Glutamatergic neuron (in vitro differentiated cells): Measurements from ENCODE around the gene EVI5L. TPM values are rescaled to one million over a fixed set of nuclear protein-coding genes. Genes with fewer than 3 reads are reported as not detected.
A peak's percentile ranks its signal among the peaks of the same experiment; 100 is the strongest.

Experiments
- DNase-seq: peaks from one replicate; pipeline ENCODE4 v3.0.0; 2022
- H3K27ac Mint-ChIP-seq: one replicate; pipeline ENCODE4 v1.8.0; 2020; ENCODE audit warnings: mild to moderate bottlenecking, mixed read lengths, inconsistent platforms; ENCODE audit not compliant: unreplicated experiment
- H3K27me3 Mint-ChIP-seq: one replicate; pipeline ENCODE4 v1.8.0; 2020; ENCODE audit warnings: mild to moderate bottlenecking, moderate library complexity, mixed read lengths, inconsistent platforms; ENCODE audit not compliant: unreplicated experiment
- H3K36me3 Mint-ChIP-seq: one replicate; pipeline ENCODE4 v1.8.0; 2020; ENCODE audit warnings: mild to moderate bottlenecking, mixed read lengths, inconsistent platforms; ENCODE audit not compliant: unreplicated experiment
- H3K4me1 Mint-ChIP-seq: one replicate; pipeline ENCODE4 v1.8.0; 2020; ENCODE audit warnings: mild to moderate bottlenecking, low read depth, mixed read lengths, inconsistent platforms; ENCODE audit not compliant: unreplicated experiment
- H3K4me3 Mint-ChIP-seq: one replicate; pipeline ENCODE4 v1.8.0; 2020; ENCODE audit warnings: mild to moderate bottlenecking, mixed read lengths, inconsistent platforms; ENCODE audit not compliant: unreplicated experiment
- H3K9me3 Mint-ChIP-seq: one replicate; pipeline ENCODE4 v1.8.0; 2020; ENCODE audit warnings: mild to moderate bottlenecking, moderate library complexity, mixed read lengths, inconsistent platforms; ENCODE audit not compliant: unreplicated experiment
- total RNA-seq: library from RNA; stranded (reverse); fragmentation: NEBNext Ultra II Directional; extraction: Animal tissue kit (Norgen Biotek cat#: 25700); gene quantifications from one replicate; pipeline ENCODE4 v1.2.1, GENCODE V29; 2021; ENCODE audit not compliant: unreplicated experiment
- TF ChIP-seq, protein P1 (sequence below): fragments of 200-600 bp; sonication (generic); IDR thresholded peaks from one replicate; pipeline ENCODE4 v1.5.0; 2021; ENCODE audit not compliant: partially characterized antibody, unreplicated experiment

EVI5L gene
- total RNA-seq, 1 donor from 2014 or later, result 36.4 TPM

DNA sequence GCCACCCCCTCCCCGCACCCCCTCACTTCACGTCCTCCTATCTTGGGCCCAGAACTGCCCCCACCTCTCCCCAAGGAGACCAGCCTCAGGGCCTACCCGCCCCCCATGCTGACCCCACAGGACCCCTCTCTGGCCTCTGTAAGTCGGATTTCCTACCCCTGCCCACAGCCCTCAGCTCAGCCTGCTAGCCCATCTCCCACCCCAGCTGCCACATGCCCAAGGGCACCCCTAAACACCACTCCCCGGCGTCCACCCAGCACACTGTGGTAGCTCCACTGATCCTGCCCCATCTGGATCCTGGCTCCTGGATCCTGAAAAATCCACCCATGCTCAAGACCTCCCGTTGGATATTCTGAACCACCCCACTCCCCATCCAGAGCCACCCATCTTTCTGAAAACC, 805 bp downstream of the EVI5L start:
- TF ChIP-seq, protein P1, sequence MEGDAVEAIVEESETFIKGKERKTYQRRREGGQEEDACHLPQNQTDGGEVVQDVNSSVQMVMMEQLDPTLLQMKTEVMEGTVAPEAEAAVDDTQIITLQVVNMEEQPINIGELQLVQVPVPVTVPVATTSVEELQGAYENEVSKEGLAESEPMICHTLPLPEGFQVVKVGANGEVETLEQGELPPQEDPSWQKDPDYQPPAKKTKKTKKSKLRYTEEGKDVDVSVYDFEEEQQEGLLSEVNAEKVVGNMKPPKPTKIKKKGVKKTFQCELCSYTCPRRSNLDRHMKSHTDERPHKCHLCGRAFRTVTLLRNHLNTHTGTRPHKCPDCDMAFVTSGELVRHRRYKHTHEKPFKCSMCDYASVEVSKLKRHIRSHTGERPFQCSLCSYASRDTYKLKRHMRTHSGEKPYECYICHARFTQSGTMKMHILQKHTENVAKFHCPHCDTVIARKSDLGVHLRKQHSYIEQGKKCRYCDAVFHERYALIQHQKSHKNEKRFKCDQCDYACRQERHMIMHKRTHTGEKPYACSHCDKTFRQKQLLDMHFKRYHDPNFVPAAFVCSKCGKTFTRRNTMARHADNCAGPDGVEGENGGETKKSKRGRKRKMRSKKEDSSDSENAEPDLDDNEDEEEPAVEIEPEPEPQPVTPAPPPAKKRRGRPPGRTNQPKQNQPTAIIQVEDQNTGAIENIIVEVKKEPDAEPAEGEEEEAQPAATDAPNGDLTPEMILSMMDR, result no peak
- peaks cover 2% of the 10 kb centered on the region for H3K27me3 Mint-ChIP-seq
- H3K36me3 Mint-ChIP-seq, result no peaks in the 10 kb centered on the region
- H3K27ac Mint-ChIP-seq, result peak overlapping the region; percentile 38
- H3K4me3 Mint-ChIP-seq, result peak overlapping the region; percentile 90
- no peak for DNase-seq
- H3K9me3 Mint-ChIP-seq, result peaks cover 8% of the 10 kb centered on the region
- H3K4me1 Mint-ChIP-seq, result peaks cover 4% of the 10 kb centered on the region

DNA sequence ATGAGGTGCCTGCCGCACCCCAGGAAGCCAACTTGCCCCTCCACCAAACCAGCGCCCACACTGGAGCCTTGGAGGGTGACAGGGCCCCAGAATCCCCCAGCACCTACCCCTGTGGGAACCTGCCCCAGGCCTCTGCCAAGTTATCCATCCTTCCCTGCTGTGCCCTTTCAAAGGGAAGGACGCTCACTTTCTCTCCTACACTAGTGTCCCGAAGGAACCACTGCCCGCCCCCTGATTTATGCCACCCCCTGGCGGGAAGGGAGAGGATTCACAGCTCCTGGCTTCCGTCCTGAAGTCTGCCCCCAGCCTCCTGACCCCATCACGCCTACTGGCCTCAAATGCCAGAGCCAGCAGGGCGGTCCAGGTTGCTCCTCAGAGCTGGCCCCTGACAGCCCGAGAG, 1.4 kb downstream of the EVI5L start:
- Mint-ChIP-seq H3K27me3 (peaks cover 5% of the 10 kb centered on the region), H3K27ac (peak overlapping the region; percentile 33), H3K4me1 (peaks cover 4% of the 10 kb centered on the region), H3K9me3 (peaks cover 8% of the 10 kb centered on the region), H3K36me3 (no peaks in the 10 kb centered on the region), H3K4me3 (peak overlapping the region; percentile 90)
- peak; percentile 55 for DNase-seq
- TF ChIP-seq, protein P1, result peak; percentile 47

DNA sequence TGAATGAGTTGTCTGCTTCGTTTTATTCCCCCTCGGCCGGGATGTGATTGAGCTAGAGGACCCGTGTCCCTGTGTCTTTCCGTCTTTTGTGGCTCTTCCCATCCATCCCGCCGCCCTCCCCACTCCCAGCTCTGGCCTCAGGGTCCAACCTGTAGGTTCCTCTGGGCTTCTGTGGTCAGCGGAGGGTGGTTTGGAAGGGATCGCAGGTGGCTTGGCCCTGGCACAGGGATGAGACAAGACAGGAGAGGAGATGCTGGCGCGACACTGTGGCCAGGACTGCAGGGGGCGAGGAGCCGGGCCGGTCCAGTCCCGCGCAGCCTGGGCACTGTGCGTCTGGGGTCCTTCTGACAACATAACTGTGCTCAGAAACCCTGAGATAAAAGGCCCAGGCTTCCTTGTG, 2.0 kb downstream of the EVI5L start:
- H3K4me3 Mint-ChIP-seq, result peak overlapping the region; percentile 90
- DNase-seq, result no peak
- H3K27ac Mint-ChIP-seq, result peak overlapping the region; percentile 33
- H3K27me3 Mint-ChIP-seq, result peaks cover 5% of the 10 kb centered on the region
- H3K4me1 Mint-ChIP-seq, result peaks cover 4% of the 10 kb centered on the region
- H3K9me3 Mint-ChIP-seq, result peaks cover 8% of the 10 kb centered on the region
- TF ChIP-seq, protein P1, result no peak
- H3K36me3 Mint-ChIP-seq, result no peaks in the 10 kb centered on the region

DNA sequence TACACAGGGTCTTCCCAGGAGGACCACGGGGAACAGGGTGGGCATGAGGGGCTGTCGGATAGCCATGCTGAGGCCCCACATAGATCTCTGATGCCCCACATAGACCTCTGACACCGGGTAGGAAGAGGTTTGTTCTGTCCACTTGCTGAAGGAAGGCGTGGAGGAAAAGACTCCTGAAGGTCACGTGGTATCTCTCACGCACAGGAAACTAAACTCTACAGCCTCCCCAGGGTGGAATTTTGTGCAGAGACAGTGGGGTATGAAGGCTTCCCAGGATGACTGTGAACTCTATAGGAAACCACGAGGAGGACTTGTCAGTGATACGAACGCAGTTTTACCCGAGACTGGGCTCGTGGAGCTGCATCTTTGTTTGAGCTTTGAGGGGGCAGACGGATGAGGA, 2.8 kb downstream of the EVI5L start:
- Mint-ChIP-seq H3K4me1 (peaks cover 4% of the 10 kb centered on the region), H3K27me3 (peaks cover 5% of the 10 kb centered on the region), H3K27ac (no peak overlapping the region), H3K4me3 (no peak overlapping the region), H3K9me3 (peaks cover 8% of the 10 kb centered on the region), H3K36me3 (no peaks in the 10 kb centered on the region)
- TF ChIP-seq, protein P1, result no peak
- DNase-seq, result no peak

DNA sequence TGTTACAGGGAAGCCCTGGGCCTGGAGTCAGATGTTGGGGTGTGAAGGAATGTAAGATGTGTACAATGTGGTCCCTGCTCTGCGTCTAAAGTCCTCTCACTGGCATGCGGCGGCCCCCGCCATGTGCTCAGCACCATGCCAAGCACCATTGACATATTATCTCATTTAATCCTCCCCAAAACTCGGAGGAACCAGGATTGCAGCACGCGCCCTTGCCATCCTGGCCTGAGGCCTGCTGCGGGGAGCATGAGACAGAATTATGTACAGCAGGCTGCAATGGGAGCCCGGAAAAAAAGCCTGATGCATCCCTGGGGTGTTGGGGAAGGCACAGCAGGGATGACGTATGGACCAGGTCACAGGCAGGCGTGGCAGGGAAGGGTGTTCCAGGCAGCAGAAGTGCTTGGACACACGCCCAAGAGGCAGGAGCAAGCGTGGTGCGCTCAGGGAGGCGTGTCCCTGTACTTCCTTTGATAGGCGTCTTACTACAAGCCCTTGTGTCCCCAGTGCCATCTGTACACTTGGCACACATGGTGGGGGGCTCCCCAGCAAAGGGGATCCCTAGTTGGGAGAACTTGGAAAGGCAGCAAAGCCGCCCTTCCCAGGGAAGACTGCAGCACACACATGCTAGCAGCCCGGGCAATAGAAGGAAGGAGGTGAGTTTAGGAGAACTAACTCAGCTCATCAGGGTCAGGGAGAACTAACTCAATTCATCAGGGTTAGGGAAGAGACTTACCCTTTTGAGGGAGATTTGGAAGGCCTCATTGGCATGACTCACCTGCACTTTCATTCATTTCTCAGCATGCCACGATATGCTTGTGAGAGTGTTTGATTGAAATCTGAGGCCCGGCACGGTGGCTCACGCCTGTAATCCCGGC, 3.4 kb downstream of the EVI5L start:
- Mint-ChIP-seq H3K4me1 (peaks cover 4% of the 10 kb centered on the region), H3K36me3 (no peaks in the 10 kb centered on the region), H3K4me3 (no peak overlapping the region), H3K27ac (no peak overlapping the region), H3K27me3 (peaks cover 5% of the 10 kb centered on the region), H3K9me3 (peaks cover 8% of the 10 kb centered on the region)
- no peak for DNase-seq
- TF ChIP-seq, protein P1, result no peak
